Measurements from ENCODE around the gene DNMT1. TPM values are rescaled to one million over a fixed set of nuclear protein-coding genes. Genes with fewer than 3 reads are reported as not detected.
"Not testable (repeated sequence)": the region's sequence is repeated elsewhere in the genome, so short reads cannot be mapped to it uniquely, and the experiment has no call there.

Gene DNMT1
- polyA plus RNA-seq, 4 donors, result 89.1 to 111 (median 105) TPM

GRCh38 chr19:10222201-10222890 lies 27.6 kb upstream of the DNMT1 start:
- no peak for DNase-seq (ENCODE audit: low read depth in 4 of 4, low spot score in 3 of 4)

DNA sequence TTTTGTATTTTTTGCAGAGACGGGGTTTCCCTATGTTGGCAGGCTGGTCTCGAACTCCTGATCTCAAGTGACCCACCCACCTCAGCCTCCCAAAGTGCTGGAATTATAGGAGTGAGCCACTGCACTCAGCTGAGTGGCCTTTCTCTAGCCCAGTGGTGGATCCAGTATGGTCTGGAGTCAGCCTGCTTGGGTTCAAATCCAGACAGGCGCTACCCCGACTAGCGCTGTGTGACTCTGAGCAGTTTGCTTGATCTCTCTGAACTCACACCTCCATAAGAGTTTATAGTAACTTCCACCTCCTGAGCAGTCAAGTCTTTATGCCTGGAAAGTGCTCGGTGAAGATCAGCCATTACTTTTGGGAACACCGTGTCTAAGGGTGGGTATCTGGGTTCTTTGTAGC lies 25.9 kb upstream of the DNMT1 start:
- DNase-seq (ENCODE audit: low read depth in 4 of 4, low spot score in 3 of 4), result no peak

GRCh38 chr19:10219678-10220077 lies 24.9 kb upstream of the DNMT1 start:
- DNase-seq (ENCODE audit: low read depth in 4 of 4, low spot score in 3 of 4), result no peak

GRCh38 chr19:10217085-10217484 lies 22.3 kb upstream of the DNMT1 start:
- DNase-seq (ENCODE audit: low read depth in 4 of 4, low spot score in 3 of 4), result no peak

GRCh38 chr19:10214784-10215183 lies 20.0 kb upstream of the DNMT1 start:
- no peak for DNase-seq (ENCODE audit: low read depth in 4 of 4, low spot score in 3 of 4)

- no peak for DNase-seq (ENCODE audit: low read depth in 4 of 4, low spot score in 3 of 4)
Measured at GRCh38 chr19:10211691-10212090, 16.9 kb upstream of the DNMT1 start.

- DNase-seq (ENCODE audit: low read depth in 4 of 4, low spot score in 3 of 4), result no peak
Measured at GRCh38 chr19:10211061-10211460, 16.3 kb upstream of the DNMT1 start.

DNA sequence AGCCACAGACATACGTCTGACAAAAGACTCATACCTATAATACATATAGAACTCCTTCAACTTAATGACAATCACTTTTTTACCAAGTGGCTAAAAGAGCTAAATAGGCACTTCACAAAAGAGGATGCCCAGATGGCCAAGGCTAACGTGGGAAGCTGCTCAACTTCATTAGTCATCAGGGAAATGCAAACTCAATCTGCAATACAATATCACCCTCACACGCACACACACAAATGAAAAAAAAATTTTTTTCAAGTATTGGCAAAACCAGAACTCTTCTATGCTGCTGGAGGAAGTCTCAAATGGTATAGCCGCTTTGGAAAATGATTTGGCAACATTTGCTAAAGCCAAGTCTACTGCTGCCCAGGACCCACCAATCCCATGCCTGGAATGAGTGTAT lies 14.6 kb upstream of the DNMT1 start:
- DNase-seq (ENCODE audit: low read depth in 4 of 4, low spot score in 3 of 4), result no peak

GRCh38 chr19:10207026-10207425 lies 12.3 kb upstream of the DNMT1 start:
- DNase-seq (ENCODE audit: low read depth in 4 of 4, low spot score in 3 of 4), result no peak

- no peak for DNase-seq (ENCODE audit: low read depth in 4 of 4, low spot score in 3 of 4)
Measured at GRCh38 chr19:10206226-10206885, 11.6 kb upstream of the DNMT1 start.

- no peak for DNase-seq (ENCODE audit: low read depth in 4 of 4, low spot score in 3 of 4)
Measured at GRCh38 chr19:10205636-10206035, 10.9 kb upstream of the DNMT1 start.

- no peak for DNase-seq (ENCODE audit: low read depth in 4 of 4, low spot score in 3 of 4)
Measured at GRCh38 chr19:10203686-10204085, 8.9 kb upstream of the DNMT1 start.

DNA sequence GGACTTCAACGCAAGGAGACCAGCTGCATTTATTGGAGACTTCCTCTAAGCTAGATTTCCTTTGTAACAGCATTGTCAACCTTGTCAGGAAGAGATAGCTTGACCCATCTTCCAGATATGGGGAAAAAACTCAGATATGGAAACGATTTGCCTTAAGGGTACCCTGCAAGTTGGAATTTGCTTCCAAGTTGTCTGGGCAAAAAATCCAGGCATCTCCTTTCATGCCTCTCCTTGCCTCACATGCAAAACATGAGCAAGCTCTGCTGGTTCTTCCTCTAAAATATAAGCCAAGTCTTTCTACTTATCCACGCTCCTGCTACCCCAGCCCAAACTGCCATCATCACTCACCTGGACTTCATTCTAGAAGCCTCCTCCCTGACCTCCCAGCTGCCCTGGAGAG lies 6.4 kb upstream of the DNMT1 start:
- no peak for DNase-seq (ENCODE audit: low read depth in 4 of 4, low spot score in 3 of 4)

- DNase-seq (ENCODE audit: low read depth in 4 of 4, low spot score in 3 of 4), result not testable (repeated sequence)
Measured at GRCh38 chr19:10200101-10200500, 5.3 kb upstream of the DNMT1 start.

DNA sequence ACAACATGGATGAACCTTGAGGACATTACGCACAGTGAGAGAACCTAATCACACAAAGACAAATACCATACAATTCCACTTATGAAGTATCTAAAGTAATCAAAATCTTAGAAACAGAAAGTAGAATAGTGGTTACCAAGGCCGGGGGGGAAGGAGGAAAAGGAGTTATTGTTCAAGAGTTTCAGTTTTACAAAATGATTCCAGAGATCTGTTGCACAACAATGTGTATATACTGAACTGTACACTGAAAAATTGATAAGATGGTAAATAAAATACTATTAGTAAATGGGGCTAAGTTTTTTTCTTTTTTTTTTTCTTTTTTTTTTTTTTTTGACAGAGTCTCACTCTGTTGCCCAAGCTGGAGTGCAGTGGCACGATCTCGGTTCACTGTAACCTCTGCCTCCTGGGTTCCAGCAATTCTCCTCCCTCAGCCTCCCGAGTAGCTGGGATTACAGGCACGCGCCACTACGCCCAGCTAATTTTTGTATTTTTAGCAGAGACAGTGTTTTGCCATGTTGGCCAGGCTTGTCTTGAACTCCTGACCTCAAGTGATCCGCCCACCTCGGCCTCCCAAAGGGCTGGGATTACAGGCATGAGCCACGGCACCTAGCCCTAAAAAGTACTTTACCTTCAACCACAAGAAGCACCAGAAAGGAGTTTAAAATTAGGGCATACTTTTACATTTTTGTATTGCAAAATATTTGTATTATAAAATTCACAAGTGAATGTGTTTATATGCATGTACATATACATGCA lies 4.3 kb upstream of the DNMT1 start:
- not testable (repeated sequence) for DNase-seq (ENCODE audit: low read depth in 4 of 4, low spot score in 3 of 4)

DNA sequence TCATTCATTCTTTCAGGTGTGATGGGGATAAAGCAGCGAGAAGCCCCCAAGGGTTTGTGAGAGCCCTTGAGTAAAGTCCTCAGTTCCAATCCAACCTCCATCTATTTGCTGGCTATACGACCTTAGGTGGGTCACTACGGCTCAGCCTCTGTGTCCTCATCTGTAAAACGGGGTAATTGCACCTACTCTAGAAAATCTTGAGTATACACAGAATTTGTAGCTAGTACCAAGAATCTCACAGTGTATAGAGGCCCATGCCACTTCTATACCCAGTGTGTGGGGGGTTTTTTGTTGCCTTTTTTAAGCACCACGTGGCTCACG lies 406 bp upstream of the DNMT1 start:
- DNase-seq (ENCODE audit: low read depth in 4 of 4, low spot score in 3 of 4), result no peak

DNA sequence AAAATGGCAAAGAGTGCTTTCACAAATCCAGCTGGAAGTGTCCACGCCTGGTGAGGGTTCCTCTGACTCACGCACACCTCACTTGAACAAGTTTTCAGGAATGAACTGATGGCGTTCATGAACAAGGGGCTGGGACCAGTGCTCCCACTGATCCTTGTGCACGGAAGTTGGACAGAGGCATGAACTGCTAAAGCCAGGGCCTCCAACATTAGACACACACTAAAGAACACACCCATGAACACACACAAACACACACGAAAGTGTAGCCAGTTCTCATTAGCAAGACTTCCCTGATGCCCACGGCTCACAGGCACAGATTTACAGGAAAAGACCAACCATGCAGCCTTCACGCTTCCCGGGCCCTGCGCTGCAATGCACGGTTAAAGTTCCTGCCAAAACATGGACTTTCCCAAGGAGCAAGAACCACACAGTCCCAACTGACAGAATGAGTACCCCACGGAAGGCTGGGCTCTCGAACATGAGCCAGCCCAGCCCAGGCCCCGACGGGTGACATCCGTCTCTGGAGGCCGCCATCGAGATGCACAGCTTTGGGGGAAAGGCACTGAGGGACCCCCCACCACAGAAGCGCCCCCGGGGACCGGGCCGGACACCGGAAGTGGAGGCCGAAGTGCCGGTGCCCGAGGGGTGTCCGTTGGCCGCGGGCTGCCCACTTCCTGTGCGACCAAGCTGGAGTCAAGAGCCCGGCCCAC lies 808 bp downstream of the DNMT1 start:
- DNase-seq (ENCODE audit: low read depth in 4 of 4, low spot score in 3 of 4), result no peak

DNA sequence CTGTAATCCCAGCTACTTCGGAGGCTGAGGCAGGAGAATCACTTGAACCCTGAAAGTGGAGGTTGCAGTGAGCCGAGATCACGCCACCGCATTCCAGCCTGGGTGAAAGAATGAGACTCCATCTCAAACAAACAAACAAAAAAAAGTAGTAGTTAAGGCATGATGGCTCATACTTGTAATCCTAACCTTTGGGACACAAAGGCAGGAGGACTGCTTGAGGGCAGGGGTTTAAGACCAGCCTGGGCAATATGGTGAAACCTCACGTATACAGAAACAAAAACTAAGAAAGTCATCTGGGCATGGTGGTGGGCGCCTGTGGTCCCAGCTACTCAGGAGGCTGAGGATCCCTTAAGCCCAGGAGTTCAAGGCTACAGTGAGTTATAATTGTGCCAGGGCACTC lies 1.8 kb downstream of the DNMT1 start:
- DNase-seq (ENCODE audit: low read depth in 4 of 4, low spot score in 3 of 4), result no peak

DNA sequence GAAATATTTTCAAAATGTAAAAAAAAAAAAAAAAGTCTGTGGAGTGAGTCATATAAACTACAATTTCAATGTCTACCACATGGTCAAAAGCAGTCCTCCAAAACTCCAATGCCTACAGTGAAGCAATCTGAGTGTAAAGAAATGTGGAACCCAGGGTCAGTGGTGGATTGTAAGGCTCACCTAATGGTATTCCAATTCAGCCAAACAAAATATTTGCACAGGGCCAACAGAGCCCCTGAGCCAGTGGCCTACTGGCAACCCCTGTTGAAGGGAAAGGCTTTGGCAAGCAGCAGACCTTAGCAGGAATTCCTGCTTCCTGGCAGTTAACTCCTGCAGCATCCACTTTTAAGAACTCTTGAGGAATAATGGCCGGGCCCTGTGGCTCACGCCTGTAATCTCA lies 3.4 kb downstream of the DNMT1 start:
- no peak for DNase-seq (ENCODE audit: low read depth in 4 of 4, low spot score in 3 of 4)

DNA sequence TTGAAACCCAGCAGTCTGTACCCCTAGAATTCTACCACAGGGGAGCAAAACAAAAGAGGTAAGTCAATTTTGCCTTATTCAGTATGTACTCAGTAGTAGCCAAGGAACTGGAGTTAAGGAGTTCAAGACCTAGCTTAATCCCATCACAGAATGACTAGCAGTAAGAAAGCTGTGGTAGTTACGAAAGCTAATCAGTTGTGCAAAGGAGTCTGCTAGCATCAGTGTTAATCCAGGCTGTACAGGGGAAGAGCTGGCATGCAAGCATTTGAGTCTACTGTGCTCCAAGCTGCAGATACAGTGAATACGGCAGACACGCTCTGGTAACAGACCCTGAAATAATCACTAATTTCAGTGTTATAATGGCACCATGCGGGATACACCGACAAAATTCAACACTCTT lies 4.7 kb downstream of the DNMT1 start:
- DNase-seq (ENCODE audit: low read depth in 4 of 4, low spot score in 3 of 4), result no peak

DNA sequence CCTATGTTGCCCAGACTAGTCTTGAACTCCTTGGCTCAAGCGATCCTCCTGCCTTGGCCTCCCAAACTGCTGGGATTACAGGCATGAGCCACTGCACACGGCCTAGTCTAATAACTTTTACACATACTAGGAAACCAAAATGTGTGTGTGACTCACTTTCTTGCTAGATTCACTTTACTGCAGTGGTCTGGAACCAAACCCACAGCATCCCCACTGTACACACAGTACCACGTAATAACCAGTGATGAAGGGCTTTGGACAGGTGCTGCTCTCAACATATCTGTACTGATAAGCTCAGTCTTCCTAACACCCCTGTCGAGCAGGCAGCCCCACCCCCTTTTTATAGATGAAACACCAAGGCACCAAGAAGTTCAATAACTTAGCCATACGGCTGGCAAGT lies 5.1 kb downstream of the DNMT1 start:
- no peak for DNase-seq (ENCODE audit: low read depth in 4 of 4, low spot score in 3 of 4)
